HepG2 (cell line): ENCODE measurements around the gene JMJD6. TPM values are rescaled to one million over a fixed set of nuclear protein-coding genes. Genes with fewer than 3 reads are reported as not detected.

Experiments
- AKAP8 ChIP-seq: sonication (generic); formaldehyde crosslinking; IDR thresholded peaks from 2 replicates; pipeline ENCODE4 v1.5.1; 2020; ENCODE audit warnings: mild to moderate bottlenecking, missing genetic modification reagents
- CAMTA2 ChIP-seq: sonication (generic); formaldehyde crosslinking; IDR thresholded peaks from 2 replicates; pipeline ENCODE4 v1.4.0; 2020; ENCODE audit warnings: mild to moderate bottlenecking, missing genetic modification reagents, borderline replicate concordance
- CHD2 ChIP-seq: IDR thresholded peaks from 2 replicates; pipeline ENCODE4 v1.6.1; 2011; ENCODE audit warnings: low read depth, low read length, improper control_type of control experiment
- DNMT1 ChIP-seq: sonication (generic); formaldehyde crosslinking; IDR thresholded peaks from 2 replicates; pipeline ENCODE4 v1.5.1; 2020; ENCODE audit warnings: mild to moderate bottlenecking, missing genetic modification reagents
- EP300 ChIP-seq, 3 experiments: sonication (generic) in 1 of 3; formaldehyde crosslinking in 1 of 3; IDR thresholded peaks; 2 replicates each; pipeline versions ENCODE4 v1.5.1 to v1.6.1; 2011 to 2020; ENCODE audit warnings: low read depth in 2 of 3, low read length in 2 of 3, borderline replicate concordance in 1 of 3, improper control_type of control experiment in 1 of 3, mild to moderate bottlenecking in 1 of 3, missing genetic modification reagents in 1 of 3, moderate library complexity in 1 of 3
- FOXA3 ChIP-seq: IDR thresholded peaks from 2 replicates; pipeline ENCODE4 v1.6.1; 2016; ENCODE audit warnings: missing genetic modification reagents, missing compliant biosample characterization
- GABPB1 ChIP-seq: IDR thresholded peaks from 2 replicates; pipeline ENCODE4 v1.6.1; 2016; ENCODE audit warnings: mild to moderate bottlenecking, missing genetic modification reagents, moderate library complexity, missing compliant biosample characterization
- KLF16 ChIP-seq, 2 experiments: sonication (generic) in 1 of 2; formaldehyde crosslinking in 1 of 2; IDR thresholded peaks; 2 replicates each; pipeline versions ENCODE4 v1.6.1 to v1.8.0; 2016 to 2023; ENCODE audit warnings: missing genetic modification reagents in 2 of 2, missing compliant biosample characterization in 1 of 2
- MAZ ChIP-seq, 2 experiments: sonication (generic) in 1 of 2; formaldehyde crosslinking in 1 of 2; IDR thresholded peaks; 2 replicates each; pipeline versions ENCODE4 v1.5.0 to v1.6.1; 2012 to 2020; ENCODE audit warnings: low read depth in 2 of 2, mild to moderate bottlenecking in 2 of 2, borderline replicate concordance in 1 of 2, improper control_type of control experiment in 1 of 2, low read length in 1 of 2, missing genetic modification reagents in 1 of 2, moderate library complexity in 1 of 2
- MIER2 ChIP-seq: IDR thresholded peaks from 2 replicates; pipeline ENCODE4 v1.6.1; 2016; ENCODE audit warnings: missing biosample characterization, missing genetic modification reagents
- RELA ChIP-seq: sonication (generic); formaldehyde crosslinking; IDR thresholded peaks from 2 replicates; pipeline ENCODE4 v1.4.0; 2020; ENCODE audit warnings: missing genetic modification reagents
- ZFX ChIP-seq: sonication (generic); formaldehyde crosslinking; IDR thresholded peaks from 2 replicates; pipeline ENCODE4 v1.4.0; 2020; ENCODE audit warnings: mild to moderate bottlenecking, low read depth, missing genetic modification reagents, moderate library complexity
- ZFYVE20 ChIP-seq: sonication (generic); formaldehyde crosslinking; IDR thresholded peaks from 2 replicates; pipeline ENCODE4 v1.8.0; 2023; ENCODE audit warnings: low read depth, mild to moderate bottlenecking, moderate library complexity, missing genetic modification reagents, borderline replicate concordance
- ZSCAN5A ChIP-seq: sonication (generic); formaldehyde crosslinking; IDR thresholded peaks from 2 replicates; pipeline ENCODE4 v1.8.0; 2022; ENCODE audit warnings: mild to moderate bottlenecking, missing genetic modification reagents, borderline replicate concordance
- polyA plus RNA-seq, 8 experiments: library from polyadenylated mRNA; depleted of rRNA in 3 of 8; stranded (reverse) in 7 of 8; unstranded in 1 of 8; fragments of >200 nt; fragmentation: Illumina TruSeq in 4 of 8; extraction: Trizol in 4 of 8; gene quantifications; 2 replicates each; pipeline versions ENCODE4 v1.2.1 to v1.2.3, GENCODE V29; 2011 to 2016; ENCODE audit warnings: low read depth in 4 of 8, missing spikeins in 1 of 8, mixed read lengths in 1 of 8; ENCODE audit not compliant: insufficient read depth in 1 of 8
- total RNA-seq, 5 experiments: library from RNA; depleted of rRNA; stranded (reverse); fragments of >200 nt; fragmentation: Illumina TruSeq; extraction: Trizol; gene quantifications; 2 replicates each; pipeline ENCODE4 v1.2.3, GENCODE V29; 2016; ENCODE audit warnings: low read depth in 1 of 5
- TF ChIP-seq, protein P1 (sequence below): sonication (generic); formaldehyde crosslinking; IDR thresholded peaks from 2 replicates; pipeline ENCODE4 v1.8.0; 2023; ENCODE audit warnings: mild to moderate bottlenecking, missing genetic modification reagents
- TF ChIP-seq, protein P2 (sequence below): IDR thresholded peaks from 2 replicates; pipeline ENCODE4 v1.6.1; 2012; ENCODE audit warnings: low read depth, low read length, improper control_type of control experiment
- TF ChIP-seq, protein P3 (sequence below): sonication (generic); formaldehyde crosslinking; IDR thresholded peaks from 2 replicates; pipeline ENCODE4 v1.4.0; 2020; ENCODE audit warnings: missing genetic modification reagents
- TF ChIP-seq, protein P4 (sequence below): IDR thresholded peaks from 2 replicates; pipeline ENCODE4 v1.6.1; 2016

JMJD6 gene
- total and polyA plus RNA-seq, 2 of the 13 experiments (the other 11 are each of a cell fraction or from before 2014, with no cell fraction given) = 33.6 to 41.0 TPM

- TF ChIP-seq ZFX (CRISPR knock-in tag) (peak; percentile 53; the same call in 1 of the 2 replicates), AKAP8 (CRISPR knock-in tag) (peak; percentile 61; the same call in 1 of the 2 replicates), FOXA3 (CRISPR knock-in tag) (peak; percentile 43; the same call in 1 of the 2 replicates), MIER2 (CRISPR knock-in tag) (peak; percentile 59; the same call in 1 of the 2 replicates), DNMT1 (CRISPR knock-in tag) (peak; percentile 64; the same call in 1 of the 2 replicates), CAMTA2 (CRISPR knock-in tag) (no peak), ZSCAN5A (CRISPR knock-in tag) (peak; percentile 34; the same call in 1 of the 2 replicates), KLF16 (CRISPR knock-in tag; IDR thresholded peaks at IDR 0.05) (no peak; a peak in 1 of 4 replicates), ZFYVE20 (CRISPR knock-in tag) (no peak), EP300 (IDR thresholded peaks at IDR 0.05; ENCODE audit: low read depth in 2 of 2, low read length in 2 of 2) (peak in 1 of 2 experiments; percentile 39; a peak in 1 of 4 replicates), EP300 (CRISPR knock-in tag; IDR thresholded peaks at IDR 0.05; ENCODE audit: borderline replicate concordance) (peak; percentile 23; the same call in 1 of the 2 replicates), GABPB1 (CRISPR knock-in tag) (no peak), MAZ (IDR thresholded peaks at IDR 0.05; ENCODE audit: borderline replicate concordance, low read depth, low read length) (no peak), MAZ (CRISPR knock-in tag; IDR thresholded peaks at IDR 0.05; ENCODE audit: low read depth) (0 out of 2 replicates have a peak, but pooled peaks have one; percentile 29), CHD2 (no peak), RELA (no peak)
- TF ChIP-seq, protein P1, sequence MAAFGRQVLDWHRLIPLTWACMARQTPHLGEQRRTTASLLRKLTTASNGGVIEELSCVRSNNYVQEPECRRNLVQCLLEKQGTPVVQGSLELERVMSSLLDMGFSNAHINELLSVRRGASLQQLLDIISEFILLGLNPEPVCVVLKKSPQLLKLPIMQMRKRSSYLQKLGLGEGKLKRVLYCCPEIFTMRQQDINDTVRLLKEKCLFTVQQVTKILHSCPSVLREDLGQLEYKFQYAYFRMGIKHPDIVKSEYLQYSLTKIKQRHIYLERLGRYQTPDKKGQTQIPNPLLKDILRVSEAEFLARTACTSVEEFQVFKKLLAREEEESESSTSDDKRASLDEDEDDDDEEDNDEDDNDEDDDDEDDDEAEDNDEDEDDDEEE (CRISPR knock-in tag) = 0 out of 2 replicates have a peak, but pooled peaks have one; percentile 34
- TF ChIP-seq, protein P2, sequence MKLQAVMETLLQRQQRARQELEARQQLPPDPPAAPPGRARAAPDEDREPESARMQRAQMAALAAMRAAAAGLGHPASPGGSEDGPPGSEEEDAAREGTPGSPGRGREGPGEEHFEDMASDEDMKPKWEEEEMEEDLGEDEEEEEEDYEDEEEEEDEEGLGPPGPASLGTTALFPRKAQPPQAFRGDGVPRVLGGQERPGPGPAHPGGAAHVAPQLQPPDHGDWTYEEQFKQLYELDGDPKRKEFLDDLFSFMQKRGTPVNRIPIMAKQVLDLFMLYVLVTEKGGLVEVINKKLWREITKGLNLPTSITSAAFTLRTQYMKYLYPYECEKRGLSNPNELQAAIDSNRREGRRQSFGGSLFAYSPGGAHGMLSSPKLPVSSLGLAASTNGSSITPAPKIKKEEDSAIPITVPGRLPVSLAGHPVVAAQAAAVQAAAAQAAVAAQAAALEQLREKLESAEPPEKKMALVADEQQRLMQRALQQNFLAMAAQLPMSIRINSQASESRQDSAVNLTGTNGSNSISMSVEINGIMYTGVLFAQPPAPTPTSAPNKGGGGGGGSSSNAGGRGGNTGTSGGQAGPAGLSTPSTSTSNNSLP = no peak
- TF ChIP-seq, protein P3, sequence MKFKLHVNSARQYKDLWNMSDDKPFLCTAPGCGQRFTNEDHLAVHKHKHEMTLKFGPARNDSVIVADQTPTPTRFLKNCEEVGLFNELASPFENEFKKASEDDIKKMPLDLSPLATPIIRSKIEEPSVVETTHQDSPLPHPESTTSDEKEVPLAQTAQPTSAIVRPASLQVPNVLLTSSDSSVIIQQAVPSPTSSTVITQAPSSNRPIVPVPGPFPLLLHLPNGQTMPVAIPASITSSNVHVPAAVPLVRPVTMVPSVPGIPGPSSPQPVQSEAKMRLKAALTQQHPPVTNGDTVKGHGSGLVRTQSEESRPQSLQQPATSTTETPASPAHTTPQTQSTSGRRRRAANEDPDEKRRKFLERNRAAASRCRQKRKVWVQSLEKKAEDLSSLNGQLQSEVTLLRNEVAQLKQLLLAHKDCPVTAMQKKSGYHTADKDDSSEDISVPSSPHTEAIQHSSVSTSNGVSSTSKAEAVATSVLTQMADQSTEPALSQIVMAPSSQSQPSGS (CRISPR knock-in tag) = no peak
- TF ChIP-seq, protein P4, sequence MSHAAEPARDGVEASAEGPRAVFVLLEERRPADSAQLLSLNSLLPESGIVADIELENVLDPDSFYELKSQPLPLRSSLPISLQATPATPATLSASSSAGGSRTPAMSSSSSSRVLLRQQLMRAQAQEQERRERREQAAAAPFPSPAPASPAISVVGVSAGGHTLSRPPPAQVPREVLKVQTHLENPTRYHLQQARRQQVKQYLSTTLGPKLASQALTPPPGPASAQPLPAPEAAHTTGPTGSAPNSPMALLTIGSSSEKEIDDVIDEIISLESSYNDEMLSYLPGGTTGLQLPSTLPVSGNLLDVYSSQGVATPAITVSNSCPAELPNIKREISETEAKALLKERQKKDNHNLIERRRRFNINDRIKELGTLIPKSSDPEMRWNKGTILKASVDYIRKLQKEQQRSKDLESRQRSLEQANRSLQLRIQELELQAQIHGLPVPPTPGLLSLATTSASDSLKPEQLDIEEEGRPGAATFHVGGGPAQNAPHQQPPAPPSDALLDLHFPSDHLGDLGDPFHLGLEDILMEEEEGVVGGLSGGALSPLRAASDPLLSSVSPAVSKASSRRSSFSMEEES (CRISPR knock-in tag) = peak; percentile 27; the same call in 1 of the 2 replicates
These were observed 24.9 kb downstream of the JMJD6 start (continued) for GRCh38 chr17:76701471-76701967.
